ENCODE results near the gene LLPH.

LLPH gene

DNA sequence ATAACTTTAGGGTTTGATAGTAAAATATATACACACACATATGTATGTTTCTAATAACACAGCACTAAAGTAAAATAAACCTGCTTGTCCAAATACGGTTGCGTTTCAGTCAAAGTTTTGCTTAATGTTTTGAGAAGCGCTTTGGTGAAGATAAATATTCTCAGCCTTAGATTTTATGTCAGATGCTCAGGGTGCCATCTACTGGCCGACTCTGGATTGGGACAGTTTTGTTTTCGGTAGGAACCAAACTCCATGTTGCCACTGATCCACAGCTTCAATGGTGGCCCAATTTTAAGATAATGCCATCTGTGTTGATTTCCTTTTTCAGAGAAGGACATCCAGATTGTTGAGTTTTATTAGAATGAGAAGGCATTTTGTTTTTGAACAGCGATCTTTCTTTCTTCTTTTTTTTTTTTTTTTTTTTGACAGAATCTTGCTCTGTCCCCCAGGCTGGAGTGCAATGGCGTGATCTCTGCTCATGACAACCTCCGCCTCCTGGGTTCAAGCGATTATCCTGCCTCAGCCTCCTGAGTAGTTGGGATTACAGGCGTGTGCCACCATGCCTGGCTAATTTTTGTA is 43.1 kb downstream of the LLPH start:
- TF ChIP-seq FOXM1 (IDR thresholded peaks at IDR 0.05; ENCODE audit: borderline replicate concordance, low read depth) (no peak), RAD21 (IDR thresholded peaks at IDR 0.05; ENCODE audit: low read depth) (peak; percentile 98), YY1 (IDR thresholded peaks at IDR 0.05; ENCODE audit: low read depth) (no peak)
- TF ChIP-seq, protein P1, sequence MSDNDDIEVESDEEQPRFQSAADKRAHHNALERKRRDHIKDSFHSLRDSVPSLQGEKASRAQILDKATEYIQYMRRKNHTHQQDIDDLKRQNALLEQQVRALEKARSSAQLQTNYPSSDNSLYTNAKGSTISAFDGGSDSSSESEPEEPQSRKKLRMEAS (IDR thresholded peaks at IDR 0.05) = 0 out of 2 replicates have a peak, but pooled peaks have one; percentile 12
- TF ChIP-seq, protein P2, sequence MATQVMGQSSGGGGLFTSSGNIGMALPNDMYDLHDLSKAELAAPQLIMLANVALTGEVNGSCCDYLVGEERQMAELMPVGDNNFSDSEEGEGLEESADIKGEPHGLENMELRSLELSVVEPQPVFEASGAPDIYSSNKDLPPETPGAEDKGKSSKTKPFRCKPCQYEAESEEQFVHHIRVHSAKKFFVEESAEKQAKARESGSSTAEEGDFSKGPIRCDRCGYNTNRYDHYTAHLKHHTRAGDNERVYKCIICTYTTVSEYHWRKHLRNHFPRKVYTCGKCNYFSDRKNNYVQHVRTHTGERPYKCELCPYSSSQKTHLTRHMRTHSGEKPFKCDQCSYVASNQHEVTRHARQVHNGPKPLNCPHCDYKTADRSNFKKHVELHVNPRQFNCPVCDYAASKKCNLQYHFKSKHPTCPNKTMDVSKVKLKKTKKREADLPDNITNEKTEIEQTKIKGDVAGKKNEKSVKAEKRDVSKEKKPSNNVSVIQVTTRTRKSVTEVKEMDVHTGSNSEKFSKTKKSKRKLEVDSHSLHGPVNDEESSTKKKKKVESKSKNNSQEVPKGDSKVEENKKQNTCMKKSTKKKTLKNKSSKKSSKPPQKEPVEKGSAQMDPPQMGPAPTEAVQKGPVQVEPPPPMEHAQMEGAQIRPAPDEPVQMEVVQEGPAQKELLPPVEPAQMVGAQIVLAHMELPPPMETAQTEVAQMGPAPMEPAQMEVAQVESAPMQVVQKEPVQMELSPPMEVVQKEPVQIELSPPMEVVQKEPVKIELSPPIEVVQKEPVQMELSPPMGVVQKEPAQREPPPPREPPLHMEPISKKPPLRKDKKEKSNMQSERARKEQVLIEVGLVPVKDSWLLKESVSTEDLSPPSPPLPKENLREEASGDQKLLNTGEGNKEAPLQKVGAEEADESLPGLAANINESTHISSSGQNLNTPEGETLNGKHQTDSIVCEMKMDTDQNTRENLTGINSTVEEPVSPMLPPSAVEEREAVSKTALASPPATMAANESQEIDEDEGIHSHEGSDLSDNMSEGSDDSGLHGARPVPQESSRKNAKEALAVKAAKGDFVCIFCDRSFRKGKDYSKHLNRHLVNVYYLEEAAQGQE (IDR thresholded peaks at IDR 0.05; ENCODE audit: low read depth) = no peak

DNA sequence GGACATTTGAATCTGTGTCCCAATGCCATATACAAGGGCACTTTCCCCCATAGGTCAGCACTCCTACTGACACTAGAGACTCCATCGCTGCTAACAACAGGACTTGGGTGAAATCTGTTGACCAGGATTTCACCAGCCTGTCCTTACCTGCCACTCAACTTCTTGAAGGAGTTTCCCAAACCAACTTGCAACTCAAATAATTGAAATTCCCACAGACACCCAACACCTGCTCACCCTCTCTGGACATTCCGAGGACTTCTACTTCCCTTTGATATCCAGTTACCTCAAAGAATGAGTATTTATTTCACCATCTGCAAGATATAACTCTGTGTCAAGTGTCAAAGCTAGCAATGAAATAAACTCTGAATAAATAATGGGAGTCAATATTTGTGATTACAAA is 44.6 kb downstream of the LLPH start:
- TF ChIP-seq TEAD4 (IDR thresholded peaks at IDR 0.05) (peak; percentile 36; the same call in 1 of the 2 replicates), NFIC (IDR thresholded peaks at IDR 0.05) (no peak)

DNA sequence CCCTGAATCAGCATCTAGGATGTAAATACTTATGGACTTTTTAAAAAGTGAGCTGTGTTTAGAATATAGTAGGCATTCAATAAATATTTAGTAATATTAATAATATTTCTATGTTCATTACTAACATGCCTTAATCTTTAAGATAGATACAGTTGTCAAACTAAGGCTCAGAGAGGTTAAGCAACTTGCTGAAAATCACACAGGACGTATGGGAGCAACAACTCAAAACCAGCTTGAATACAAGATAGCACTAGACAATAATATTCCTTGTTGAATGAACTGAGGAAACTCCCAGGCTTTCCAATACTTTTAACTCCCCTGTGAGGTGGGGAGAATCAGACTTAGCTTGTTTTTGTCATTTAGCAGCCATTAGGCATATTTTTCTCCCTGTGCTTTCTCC is 45.3 kb downstream of the LLPH start:
- no peak for TF ChIP-seq FOXM1 (IDR thresholded peaks at IDR 0.05; ENCODE audit: borderline replicate concordance, low read depth)
- TF ChIP-seq TEAD4 (IDR thresholded peaks at IDR 0.05) = no peak
- no peak for TF ChIP-seq CEBPB (IDR thresholded peaks at IDR 0.05)
- TF ChIP-seq EP300 (IDR thresholded peaks at IDR 0.05; ENCODE audit: borderline replicate concordance) = no peak
- no peak for TF ChIP-seq EGR1 (IDR thresholded peaks at IDR 0.05)
- no peak for TF ChIP-seq ZBTB7A (IDR thresholded peaks at IDR 0.05; ENCODE audit: low read depth)
- TF ChIP-seq, protein P2 (IDR thresholded peaks at IDR 0.05; ENCODE audit: low read depth) = no peak
- TF ChIP-seq, protein P3, sequence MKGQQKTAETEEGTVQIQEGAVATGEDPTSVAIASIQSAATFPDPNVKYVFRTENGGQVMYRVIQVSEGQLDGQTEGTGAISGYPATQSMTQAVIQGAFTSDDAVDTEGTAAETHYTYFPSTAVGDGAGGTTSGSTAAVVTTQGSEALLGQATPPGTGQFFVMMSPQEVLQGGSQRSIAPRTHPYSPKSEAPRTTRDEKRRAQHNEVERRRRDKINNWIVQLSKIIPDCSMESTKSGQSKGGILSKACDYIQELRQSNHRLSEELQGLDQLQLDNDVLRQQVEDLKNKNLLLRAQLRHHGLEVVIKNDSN (IDR thresholded peaks at IDR 0.05) = no peak

DNA sequence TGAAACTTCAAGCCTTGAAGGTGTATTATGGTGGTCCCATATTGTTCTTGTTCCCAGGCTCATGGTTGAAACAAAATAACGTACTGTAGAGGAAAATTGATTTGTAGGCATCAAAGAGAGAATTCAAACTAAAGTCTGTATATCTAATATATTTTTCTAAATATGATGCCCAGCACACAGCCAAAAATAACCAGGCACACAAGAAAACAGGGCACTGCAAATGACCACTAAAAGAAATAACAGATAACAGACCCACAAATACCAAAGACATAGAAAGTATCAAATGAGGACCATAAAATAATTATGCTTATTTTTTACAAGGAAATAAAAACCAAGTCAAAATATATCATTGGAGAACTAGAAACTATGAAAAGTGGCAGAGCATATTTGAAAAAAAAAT is 46.8 kb downstream of the LLPH start:
- TF ChIP-seq ZBTB7A (IDR thresholded peaks at IDR 0.05; ENCODE audit: low read depth) (no peak), CEBPB (IDR thresholded peaks at IDR 0.05) (no peak), TAF1 (IDR thresholded peaks at IDR 0.05; ENCODE audit: low read depth) (no peak), RAD21 (IDR thresholded peaks at IDR 0.05; ENCODE audit: low read depth) (no peak), NFIC (IDR thresholded peaks at IDR 0.05) (no peak), EGR1 (IDR thresholded peaks at IDR 0.05) (no peak), CREB1 (IDR thresholded peaks at IDR 0.05; ENCODE audit: low read depth) (no peak), YY1 (IDR thresholded peaks at IDR 0.05; ENCODE audit: low read depth) (no peak)
- TF ChIP-seq, protein P2 (IDR thresholded peaks at IDR 0.05; ENCODE audit: low read depth) = no peak
- TF ChIP-seq, protein P3 (IDR thresholded peaks at IDR 0.05) = no peak

DNA sequence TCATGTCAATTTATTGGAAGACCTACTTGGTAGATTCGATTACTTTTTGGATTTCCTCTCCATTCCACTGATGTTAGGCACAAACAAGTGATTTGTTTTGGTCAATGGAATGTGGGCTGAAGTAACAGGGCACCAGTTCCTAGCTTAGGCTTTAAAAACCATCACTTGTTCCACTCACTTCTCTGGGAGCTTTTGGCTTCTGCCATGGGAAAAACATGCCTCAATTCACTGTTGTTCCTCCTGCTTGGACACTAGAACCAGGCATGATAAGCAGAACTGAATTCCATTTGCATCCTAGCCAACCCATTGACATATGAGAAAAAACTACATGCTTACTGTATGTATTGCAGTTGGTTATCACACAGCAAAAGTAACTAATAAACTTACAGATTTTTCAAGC is 47.8 kb downstream of the LLPH start:
- TF ChIP-seq EP300 (IDR thresholded peaks at IDR 0.05; ENCODE audit: borderline replicate concordance) = no peak
- no peak for TF ChIP-seq TEAD4 (IDR thresholded peaks at IDR 0.05)
- TF ChIP-seq, protein P1 (IDR thresholded peaks at IDR 0.05) = no peak
- no peak for TF ChIP-seq NFIC (IDR thresholded peaks at IDR 0.05)
- TF ChIP-seq FOXM1 (IDR thresholded peaks at IDR 0.05; ENCODE audit: borderline replicate concordance, low read depth) = no peak
- TF ChIP-seq TCF12 (IDR thresholded peaks at IDR 0.05; ENCODE audit: low read depth) = no peak
- TF ChIP-seq RAD21 (IDR thresholded peaks at IDR 0.05; ENCODE audit: low read depth) = no peak
- TF ChIP-seq EGR1 (IDR thresholded peaks at IDR 0.05) = no peak
- TF ChIP-seq, protein P2 (IDR thresholded peaks at IDR 0.05; ENCODE audit: low read depth) = no peak
- TF ChIP-seq CEBPB (IDR thresholded peaks at IDR 0.05) = no peak
- no peak for TF ChIP-seq YY1 (IDR thresholded peaks at IDR 0.05; ENCODE audit: low read depth)
- TF ChIP-seq, protein P3 (IDR thresholded peaks at IDR 0.05) = no peak
- no peak for TF ChIP-seq CREB1 (IDR thresholded peaks at IDR 0.05; ENCODE audit: low read depth)
- TF ChIP-seq ZBTB7A (IDR thresholded peaks at IDR 0.05; ENCODE audit: low read depth) = no peak
- TF ChIP-seq TAF1 (IDR thresholded peaks at IDR 0.05; ENCODE audit: low read depth) = no peak
